Skeletal muscle cell (primary cell): ENCODE data around the gene EGLN1.

Experiments
- DNase-seq: peaks from one replicate; pipeline ENCODE4 v3.0.0-alpha.2; 2010; ENCODE audit warnings: low read depth
- H3K4me3 ChIP-seq: 2 replicates; pipeline ENCODE4 v1.5.1; 2011; ENCODE audit warnings: low read depth, mild to moderate bottlenecking, control low read depth, low read length, moderate library complexity

EGLN1 gene

DNA sequence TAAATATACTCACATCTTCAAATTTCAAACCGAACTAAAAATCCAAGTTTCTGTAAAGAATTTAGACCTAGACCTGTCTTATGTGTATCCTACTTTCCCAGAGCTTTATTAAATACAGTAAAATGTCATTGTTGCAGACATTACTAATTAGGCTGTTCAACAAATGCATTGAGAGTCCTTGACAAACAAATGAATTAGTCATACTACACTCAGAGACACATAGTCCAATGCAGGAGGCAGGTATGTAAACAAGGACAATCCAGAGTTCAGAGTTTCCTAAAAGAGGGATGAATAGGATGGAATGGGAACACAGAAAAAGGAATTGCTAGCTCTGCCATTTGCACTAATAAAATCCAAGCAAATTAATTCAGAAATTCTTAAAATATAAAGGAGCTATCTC, 1.6 kb upstream of the EGLN1 start:
- H3K4me3 ChIP-seq: no peak overlapping the region

DNA sequence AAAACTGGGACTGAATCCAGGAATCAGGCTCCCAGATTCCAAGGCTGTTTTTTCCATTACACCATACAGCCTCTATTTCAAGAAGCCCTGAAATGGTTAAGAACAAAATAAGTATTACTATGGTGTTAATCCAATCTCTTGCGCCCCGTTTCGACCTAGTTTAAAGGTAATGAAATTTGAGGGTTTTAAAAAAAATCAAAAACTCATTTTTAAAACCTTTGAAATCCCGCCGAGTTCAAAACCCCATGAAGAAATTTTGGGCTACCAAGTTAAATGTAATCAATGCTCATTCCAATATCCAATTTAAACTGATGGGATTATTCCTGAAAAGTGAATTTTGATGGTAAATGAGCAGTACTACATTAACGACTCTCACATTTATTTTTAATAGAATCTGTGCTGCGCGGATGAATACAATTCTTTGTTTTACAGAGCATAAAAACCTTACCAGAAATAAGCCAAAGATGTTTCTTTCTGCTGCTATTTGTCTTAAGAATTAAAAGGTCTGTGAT, 767 bp upstream of the EGLN1 start:
- DNase-seq: no peak
- H3K4me3 ChIP-seq: peak overlapping the region; percentile 88

More for the DNA sequence above, 1.6 kb upstream of the EGLN1 start:
- DNase-seq: no peak

DNA sequence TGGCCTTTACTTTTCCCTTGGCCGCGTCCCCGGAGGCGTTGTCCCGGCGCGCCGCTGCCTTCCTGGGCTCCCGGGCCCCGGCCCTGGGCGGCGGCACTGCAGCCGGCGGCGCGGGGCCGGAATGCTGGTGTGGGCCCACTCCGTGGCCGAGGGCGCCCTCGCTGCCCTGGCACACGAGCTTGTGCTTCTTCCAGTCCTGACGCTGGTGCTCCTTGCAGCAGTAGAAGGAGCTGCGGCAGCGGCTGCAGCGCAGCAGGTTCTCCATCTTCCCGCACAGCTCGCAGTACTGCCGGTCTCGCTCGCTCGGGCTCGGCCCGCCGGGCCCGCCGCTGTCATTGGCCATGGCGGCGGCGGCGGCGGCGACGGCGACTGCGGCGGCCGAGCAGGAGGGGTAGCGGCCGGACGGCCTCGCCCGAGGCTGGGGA, 529 bp downstream of the EGLN1 start:
- DNase-seq: no peak
- peak overlapping the region; percentile 88 for H3K4me3 ChIP-seq

GRCh38 chr1:231420959-231421545, 1.0 kb downstream of the EGLN1 start:
- H3K4me3 ChIP-seq: peak overlapping the region; percentile 88
- DNase-seq: no peak

- DNase-seq: no peak
Measured at GRCh38 chr1:231420299-231420958, 1.7 kb downstream of the EGLN1 start.

DNA sequence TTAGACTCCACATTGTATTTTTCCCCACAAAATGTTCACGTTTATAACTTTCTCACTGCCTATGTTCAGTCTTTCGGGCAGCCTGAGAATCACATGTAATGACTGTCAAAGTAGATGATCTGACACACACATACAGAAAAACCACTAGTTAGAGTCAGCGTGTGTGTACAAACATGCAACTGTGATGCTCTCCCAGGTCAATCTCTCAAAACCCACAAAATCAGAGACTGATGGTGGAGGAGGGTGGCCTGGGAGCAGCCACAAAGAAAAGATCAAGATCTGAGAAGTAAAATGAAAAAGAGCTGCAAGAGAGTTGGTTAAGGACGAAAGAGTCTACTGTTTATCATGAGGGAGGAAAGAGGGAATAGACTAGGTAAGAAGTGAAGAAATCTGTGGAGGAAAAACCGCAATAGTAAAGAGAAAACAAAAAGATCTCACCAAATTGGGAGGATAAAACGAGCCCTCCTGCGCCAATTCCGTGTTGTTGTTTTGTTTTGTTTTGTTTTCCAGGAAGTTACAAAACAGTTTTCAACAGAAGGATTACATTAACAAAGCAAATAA, 2.3 kb downstream of the EGLN1 start:
- H3K4me3 ChIP-seq: peak overlapping the region; percentile 88
- no peak for DNase-seq

More at GRCh38 chr1:231420299-231420958, 1.7 kb downstream of the EGLN1 start:
- peak overlapping the region; percentile 88 for H3K4me3 ChIP-seq

DNA sequence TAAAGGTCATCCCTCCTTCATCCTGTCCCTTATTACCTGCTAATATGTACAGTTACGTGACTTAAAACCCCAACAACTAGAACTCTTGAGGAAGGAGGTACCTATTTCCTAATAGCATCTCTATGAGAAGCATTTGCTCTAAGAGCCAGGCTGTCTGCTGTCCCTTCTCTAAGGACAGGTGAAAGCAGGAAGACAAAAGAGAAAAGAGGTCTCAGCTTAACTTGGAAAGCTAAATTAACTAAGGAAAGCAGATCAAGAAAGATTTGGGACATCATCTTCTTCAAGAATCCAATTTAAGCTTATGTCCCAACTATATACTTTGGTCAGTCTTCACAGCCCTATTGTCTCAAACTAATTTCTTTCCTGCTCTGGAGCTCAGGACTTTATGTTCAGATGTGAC, 2.9 kb downstream of the EGLN1 start:
- peak overlapping the region; percentile 88 for H3K4me3 ChIP-seq
- no peak for DNase-seq

DNA sequence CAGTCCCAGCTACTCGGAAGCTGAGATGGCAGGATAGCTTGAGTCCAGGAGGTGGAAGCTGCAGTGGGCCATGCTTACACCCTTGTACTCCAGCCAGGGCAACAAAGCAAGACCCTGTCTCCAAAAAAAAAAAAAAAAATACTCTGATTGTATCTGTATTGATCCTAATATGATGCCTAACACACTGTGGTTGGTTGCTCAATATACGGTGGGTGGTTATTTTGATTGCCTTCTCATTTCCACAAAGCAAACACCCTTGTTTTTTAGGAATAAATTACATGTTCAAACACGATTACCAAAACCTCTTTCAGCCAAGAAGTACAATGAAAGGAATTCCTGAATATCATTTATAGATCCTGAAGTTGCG, 3.4 kb downstream of the EGLN1 start:
- H3K4me3 ChIP-seq: peak overlapping the region; percentile 88
- no peak for DNase-seq

DNA sequence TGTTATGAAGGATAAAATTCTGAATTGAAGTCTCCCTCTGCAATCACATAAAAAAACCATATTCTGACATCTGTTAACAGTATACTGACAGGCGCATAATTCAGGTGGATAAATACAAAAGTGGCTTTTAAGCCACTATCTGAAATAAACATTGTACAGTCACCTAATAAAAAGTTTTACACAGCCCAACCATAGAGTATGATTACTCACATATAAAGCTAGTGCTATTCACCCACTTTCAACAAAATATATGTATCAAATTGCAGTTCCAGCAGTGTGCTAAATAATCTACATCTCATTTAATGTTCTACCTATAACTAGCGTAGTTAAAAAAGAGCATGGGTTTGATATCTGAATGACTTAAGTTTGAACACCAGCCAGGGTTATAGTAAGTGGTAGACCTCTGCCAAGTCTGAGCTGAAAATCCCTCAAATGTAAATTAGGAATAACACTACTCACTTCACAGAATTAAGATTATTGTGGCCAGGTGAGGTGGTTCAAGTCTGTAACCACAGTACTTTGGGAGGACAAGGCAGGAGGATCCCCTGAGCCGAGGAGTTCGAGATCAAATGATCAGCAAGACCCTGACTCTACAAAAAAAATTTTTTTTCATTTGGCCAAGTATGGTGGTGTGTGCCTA, 3.9 kb downstream of the EGLN1 start:
- no peak for DNase-seq
- H3K4me3 ChIP-seq: peak overlapping the region; percentile 88

GRCh38 chr1:231417513-231417912, 4.6 kb downstream of the EGLN1 start:
- DNase-seq: no peak
- peak overlapping the region; percentile 88 for H3K4me3 ChIP-seq

GRCh38 chr1:231416901-231417300, 5.2 kb downstream of the EGLN1 start:
- H3K4me3 ChIP-seq: no peak overlapping the region

DNA sequence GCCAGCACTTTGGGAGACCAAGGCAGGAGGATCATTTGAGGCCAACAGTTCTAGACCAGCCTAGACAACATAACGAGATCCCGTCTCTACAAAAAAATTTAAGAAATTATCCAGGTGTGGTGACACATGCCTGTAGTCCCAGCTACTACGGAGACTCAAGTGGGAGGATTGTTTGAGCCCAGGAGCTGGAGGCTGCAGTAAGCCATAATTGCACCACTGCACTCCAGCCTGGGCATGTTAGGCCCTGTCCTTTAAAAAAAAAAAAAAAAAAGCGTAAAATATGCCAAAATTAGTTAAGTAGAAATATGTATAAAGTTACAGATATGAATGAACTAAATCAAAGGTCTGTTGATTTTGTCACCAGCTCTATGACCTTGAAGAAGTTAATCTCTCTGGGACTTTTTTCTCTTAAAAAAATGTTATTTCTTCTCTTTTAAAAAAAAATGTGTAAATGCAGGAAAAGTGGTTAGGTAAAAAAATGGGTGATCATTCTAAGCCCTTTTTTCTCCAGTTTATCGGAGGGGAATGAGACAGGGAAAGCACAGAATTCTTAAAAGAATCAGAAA, 7.0 kb downstream of the EGLN1 start:
- DNase-seq: no peak
- no peak overlapping the region for H3K4me3 ChIP-seq

More at GRCh38 chr1:231416901-231417300, 5.2 kb downstream of the EGLN1 start:
- no peak for DNase-seq

- DNase-seq: no peak
- no peak overlapping the region for H3K4me3 ChIP-seq
Measured at GRCh38 chr1:231414260-231415016, 7.6 kb downstream of the EGLN1 start.

GRCh38 chr1:231413749-231414082, 8.4 kb downstream of the EGLN1 start:
- no peak for DNase-seq
- no peak overlapping the region for H3K4me3 ChIP-seq

GRCh38 chr1:231411036-231411531, 11.0 kb downstream of the EGLN1 start:
- no peak overlapping the region for H3K4me3 ChIP-seq
- DNase-seq: no peak

DNA sequence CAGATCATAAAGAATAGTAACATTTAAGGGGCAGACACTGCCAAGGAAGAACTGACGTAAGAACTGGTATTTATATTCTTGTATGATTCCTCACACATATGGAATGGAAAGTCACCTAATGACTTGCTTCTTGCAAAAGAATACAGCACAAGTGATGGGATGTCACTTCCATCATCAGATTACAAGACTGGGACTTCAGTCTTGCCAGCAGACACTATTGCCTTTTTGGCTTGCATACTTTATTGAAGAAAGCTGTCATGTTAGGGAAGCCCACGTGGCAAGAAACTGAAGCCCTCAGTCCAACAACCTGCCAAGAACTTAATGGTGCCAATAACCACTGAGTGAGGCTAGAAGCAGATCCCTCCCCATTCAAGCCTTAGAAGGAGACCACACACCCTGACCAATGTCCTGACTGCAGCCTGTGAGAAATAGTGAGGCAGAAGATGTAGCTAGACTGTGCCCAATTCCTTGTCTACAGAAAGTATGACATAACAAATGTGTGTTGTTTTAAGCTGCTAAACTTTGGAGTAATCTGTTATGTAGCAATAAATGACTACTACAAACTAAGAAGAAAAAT, 12.0 kb downstream of the EGLN1 start:
- DNase-seq: peak; percentile 45
- no peak overlapping the region for H3K4me3 ChIP-seq

DNA sequence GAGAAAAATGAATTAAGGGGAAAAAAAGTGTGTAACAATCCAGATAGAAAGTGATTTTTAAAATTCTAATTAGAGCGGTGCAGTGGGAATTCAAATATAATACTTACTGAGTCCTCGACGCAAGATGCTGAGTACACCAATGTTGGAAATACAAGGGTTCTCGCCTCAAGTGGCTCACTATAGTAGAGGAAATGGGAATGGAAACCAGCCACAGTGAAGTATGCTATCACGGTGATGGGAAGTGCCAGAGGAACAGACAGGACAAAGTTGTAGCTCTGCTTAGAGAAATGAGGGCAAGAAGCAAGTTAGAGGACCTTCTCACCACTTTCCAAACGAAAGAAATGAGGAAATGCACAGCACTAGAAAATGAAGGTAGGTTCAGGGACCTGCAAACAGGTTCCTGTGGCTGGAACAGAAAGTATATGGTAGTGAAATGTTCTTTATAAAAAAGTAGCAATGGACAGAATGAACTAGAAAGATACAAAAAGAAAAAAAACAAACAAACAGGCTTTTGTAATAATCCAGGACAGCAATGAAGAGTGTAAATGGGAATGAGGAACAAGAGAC, 13.5 kb downstream of the EGLN1 start:
- no peak for DNase-seq
- no peak overlapping the region for H3K4me3 ChIP-seq

- no peak overlapping the region for H3K4me3 ChIP-seq
- DNase-seq: no peak
Measured at GRCh38 chr1:231407547-231408396, 14.3 kb downstream of the EGLN1 start.
